Measurements from ENCODE around the gene TFCP2L1. TPM values are rescaled to one million over a fixed set of nuclear protein-coding genes. Genes with fewer than 3 reads are reported as not detected.

The TFCP2L1 gene
- total RNA-seq, 1 donor = under 0.01 TPM

- H3K4me1 ChIP-seq (ENCODE audit: insufficient read depth, low read length) = no peaks in the 10 kb centered on the region
- peak; percentile 13 for DNase-seq (ENCODE audit: insufficient read length, low spot score, missing footprints)
These were observed 48.3 kb downstream of the TFCP2L1 start for GRCh38 chr2:121236650-121237180.

GRCh38 chr2:121236101-121236640, 48.8 kb downstream of the TFCP2L1 start:
- no peak overlapping the region for H3K27ac ChIP-seq (ENCODE audit: low read depth, low read length)
- no peak for TF ChIP-seq CTCF (IDR thresholded peaks at IDR 0.05; ENCODE audit: extremely low read depth, low read depth, low read length)
- H3K9me3 ChIP-seq (ENCODE audit: low read depth, low read length) = no peaks in the 10 kb centered on the region
- peaks cover 9% of the 10 kb centered on the region for H3K27me3 ChIP-seq (ENCODE audit: insufficient read depth, low read length)
- no peaks in the 10 kb centered on the region for H3K79me2 ChIP-seq (ENCODE audit: insufficient read depth, low read length)
- H2AFZ ChIP-seq (ENCODE audit: low read length) = no peak overlapping the region
- no peaks in the 10 kb centered on the region for H3K4me1 ChIP-seq (ENCODE audit: insufficient read depth, low read length)
- H3K4me3 ChIP-seq (ENCODE audit: insufficient read depth, low read length) = no peak overlapping the region
- H4K20me1 ChIP-seq (ENCODE audit: insufficient read depth, low read length) = no peaks in the 10 kb centered on the region
- H3K4me2 ChIP-seq (ENCODE audit: insufficient read depth, low read length) = no peak overlapping the region
- DNase-seq (ENCODE audit: insufficient read length, low spot score, missing footprints) = no peak
- no peaks in the 10 kb centered on the region for H3K36me3 ChIP-seq (ENCODE audit: insufficient read depth, low read length)

More at GRCh38 chr2:121236650-121237180, 48.3 kb downstream of the TFCP2L1 start:
- H3K79me2 ChIP-seq (ENCODE audit: insufficient read depth, low read length) = no peaks in the 10 kb centered on the region
- TF ChIP-seq CTCF (IDR thresholded peaks at IDR 0.05; ENCODE audit: extremely low read depth, low read depth, low read length) = no peak
- H3K9me3 ChIP-seq (ENCODE audit: low read depth, low read length) = no peaks in the 10 kb centered on the region
- H3K27me3 ChIP-seq (ENCODE audit: insufficient read depth, low read length) = peaks cover 9% of the 10 kb centered on the region
- no peak overlapping the region for H3K27ac ChIP-seq (ENCODE audit: low read depth, low read length)
- H3K4me3 ChIP-seq (ENCODE audit: insufficient read depth, low read length) = no peak overlapping the region
- H3K4me2 ChIP-seq (ENCODE audit: insufficient read depth, low read length) = no peak overlapping the region
- no peak overlapping the region for H2AFZ ChIP-seq (ENCODE audit: low read length)
- no peaks in the 10 kb centered on the region for H4K20me1 ChIP-seq (ENCODE audit: insufficient read depth, low read length)
- H3K36me3 ChIP-seq (ENCODE audit: insufficient read depth, low read length) = no peaks in the 10 kb centered on the region

- Histone ChIP-seq H4K20me1 (ENCODE audit: insufficient read depth, low read length) (no peaks in the 10 kb centered on the region), H3K27ac (ENCODE audit: low read depth, low read length) (no peak overlapping the region), H3K27me3 (ENCODE audit: insufficient read depth, low read length) (peaks cover 9% of the 10 kb centered on the region), H2AFZ (ENCODE audit: low read length) (no peak overlapping the region), H3K4me1 (ENCODE audit: insufficient read depth, low read length) (no peaks in the 10 kb centered on the region), H3K4me3 (ENCODE audit: insufficient read depth, low read length) (no peak overlapping the region), H3K36me3 (ENCODE audit: insufficient read depth, low read length) (no peaks in the 10 kb centered on the region), H3K79me2 (ENCODE audit: insufficient read depth, low read length) (no peaks in the 10 kb centered on the region), H3K4me2 (ENCODE audit: insufficient read depth, low read length) (no peak overlapping the region), H3K9me3 (ENCODE audit: low read depth, low read length) (no peaks in the 10 kb centered on the region)
- DNase-seq (ENCODE audit: insufficient read length, low spot score, missing footprints) = no peak
- TF ChIP-seq CTCF (IDR thresholded peaks at IDR 0.05; ENCODE audit: extremely low read depth, low read depth, low read length) = no peak
These were observed 49.5 kb downstream of the TFCP2L1 start for GRCh38 chr2:121235542-121235941.

GRCh38 chr2:121234791-121235190, 50.2 kb downstream of the TFCP2L1 start:
- H3K27me3 ChIP-seq (ENCODE audit: insufficient read depth, low read length) = peaks cover 5% of the 10 kb centered on the region
- no peak for TF ChIP-seq CTCF (IDR thresholded peaks at IDR 0.05; ENCODE audit: extremely low read depth, low read depth, low read length)
- H3K4me2 ChIP-seq (ENCODE audit: insufficient read depth, low read length) = no peak overlapping the region
- H3K27ac ChIP-seq (ENCODE audit: low read depth, low read length) = no peak overlapping the region
- H3K9me3 ChIP-seq (ENCODE audit: low read depth, low read length) = no peaks in the 10 kb centered on the region
- no peaks in the 10 kb centered on the region for H3K4me1 ChIP-seq (ENCODE audit: insufficient read depth, low read length)
- DNase-seq (ENCODE audit: insufficient read length, low spot score, missing footprints) = peak; percentile 13
- no peaks in the 10 kb centered on the region for H3K79me2 ChIP-seq (ENCODE audit: insufficient read depth, low read length)
- H4K20me1 ChIP-seq (ENCODE audit: insufficient read depth, low read length) = no peaks in the 10 kb centered on the region
- no peaks in the 10 kb centered on the region for H3K36me3 ChIP-seq (ENCODE audit: insufficient read depth, low read length)
- H2AFZ ChIP-seq (ENCODE audit: low read length) = no peak overlapping the region
- no peak overlapping the region for H3K4me3 ChIP-seq (ENCODE audit: insufficient read depth, low read length)
